Adrenal gland (tissue), 12 donors: ENCODE data around the gene KRT78. TPM values are rescaled to one million over a fixed set of nuclear protein-coding genes. Genes with fewer than 3 reads are reported as not detected.

Experiments used
- DNase-seq, 7 donors: peaks; one replicate each; pipeline ENCODE4 v3.0.0-alpha.2; 2019 to 2020
- H3K27ac ChIP-seq, 5 donors: fragments of 200-600 bp; sonication (generic) in 4 of 5; 1 replicate in 3 of 5; 2 replicates in 2 of 5; pipeline versions ENCODE4 v1.5.1 to v1.8.0; 2016 to 2020; ENCODE audit warnings: mild to moderate bottlenecking in 1 of 5
- H3K27me3 ChIP-seq: fragments of 200-600 bp; 2 replicates; pipeline ENCODE4 v1.8.0; 2021
- H3K36me3 ChIP-seq, 2 donors: fragments of 200-600 bp; replicated peaks in 1 of 2; 1 replicate in 1 of 2; 2 replicates in 1 of 2; pipeline versions ENCODE4 v1.5.1 to v1.8.0; 2018 to 2022
- H3K4me1 ChIP-seq, 2 donors: fragments of 200-600 bp; replicated peaks in 1 of 2; 1 replicate in 1 of 2; 2 replicates in 1 of 2; pipeline versions ENCODE4 v1.5.1 to v1.8.0; 2018 to 2021
- H3K4me3 ChIP-seq, 4 donors: fragments of 200-600 bp; sonication (generic) in 3 of 4; one replicate each; pipeline ENCODE4 v1.5.1; 2016 to 2018
- H3K9me3 ChIP-seq, 3 donors: fragments of 200-600 bp; sonication (generic) in 1 of 3; replicated peaks in 1 of 3; 1 replicate in 2 of 3; 2 replicates in 1 of 3; pipeline versions ENCODE4 v1.5.1 to v1.8.0; 2016 to 2021
- POLR2A ChIP-seq, 2 donors: fragments of 450-650 bp; IDR thresholded peaks; one replicate each; pipeline ENCODE4 v1.6.1; 2017; ENCODE audit warnings: antibody characterized with exemption in 2 of 2, mild to moderate bottlenecking in 2 of 2, moderate library complexity in 1 of 2
- WGBS, 4 donors: extraction: QIAGEN DNeasy Blood & Tissue Kit in 2 of 4; methylation state at CpG; one replicate each; pipeline versions ENCODE4 v1.1.5 to v1.1.7; 2013 to 2017; 5-methylcytosine and 5-hydroxymethylcytosine counted together
- intact Hi-C, 2 donors: fragments of 100-400 bp; cut with DNase I; formaldehyde crosslinking; loops; one replicate each; pipeline versions ENCODE4 v1.14.1 to v1.15.0; 2022 to 2023
- polyA plus RNA-seq, 3 donors: library from polyadenylated mRNA; stranded (reverse); fragments of 200-250 nt in 2 of 3; fragments of 350-450 nt in 1 of 3; fragmentation: Illumina TruSeq in 1 of 3; extraction: RNeasy Lipid Tissue Mini Kit (QIAGEN cat#74804) in 1 of 3; gene quantifications; one replicate each; pipeline ENCODE4 v1.2.3, GENCODE V29; 2013 to 2014
- total RNA-seq, 9 donors: library from RNA; depleted of rRNA in 4 of 9; stranded (reverse); fragments of >200 nt in 4 of 9; fragments of 120-200 nt in 1 of 9; fragmentation: NEBNext Ultra II Directional in 1 of 9; extraction: Animal tissue kit (Norgen Biotek cat#: 25700) in 1 of 9; gene quantifications; one replicate each; pipeline versions ENCODE4 v1.1.0 to v1.2.4, GENCODE V29; 2013 to 2023
- TF ChIP-seq, protein P1 (sequence below), 6 experiments: fragments of 450-650 bp in 4 of 6; fragments of 200-600 bp in 2 of 6; sonication (generic) in 1 of 6; IDR thresholded peaks; 1 replicate in 5 of 6; 2 replicates in 1 of 6; pipeline versions ENCODE4 v1.5.1 to v1.8.0; 2016 to 2021; ENCODE audit warnings: antibody characterized with exemption in 6 of 6, mild to moderate bottlenecking in 2 of 6, moderate library complexity in 1 of 6
- donor health status: healthy with polysubstance abuse.
- donor health status: Bipolar disorder and iron deficiency.
- donor health status: DM: yes; HTN: yes; CAD: no.
- donor health status: DM: no; HTN: no; CAD: no.
- donor health status: DM: no; HTN: no; CAD: no.
- donor health status: DM: yes; HTN: yes; CAD: no.

Gene KRT78
- total and polyA plus RNA-seq, 12 donors, result 0.34 TPM; not detected in 11

DNA sequence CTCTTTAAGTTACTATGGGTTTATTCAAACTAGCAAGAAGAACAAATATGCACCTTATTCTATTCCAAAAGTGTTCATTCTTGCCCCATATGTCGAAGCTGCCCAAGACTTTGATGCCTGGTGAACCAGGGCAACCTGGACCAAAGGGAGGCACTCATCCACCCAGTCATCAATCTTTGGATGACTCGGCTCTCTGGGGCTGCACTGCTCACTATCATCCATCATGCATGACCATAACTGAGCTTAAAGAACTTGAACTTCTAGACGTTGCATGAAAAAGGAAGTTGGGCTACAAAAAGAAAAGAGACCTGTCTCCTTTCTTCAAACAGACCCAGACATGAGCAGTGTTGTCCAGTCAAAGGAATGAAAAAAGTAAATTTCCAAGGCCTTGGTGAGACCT, 36.0 kb downstream of the KRT78 start:
- Histone ChIP-seq H3K9me3 (no peaks in the 10 kb centered on the region), H3K27ac (no peak overlapping the region), H3K4me1 (no peaks in the 10 kb centered on the region), H3K36me3 (no peaks in the 10 kb centered on the region), H3K4me3 (no peak overlapping the region), H3K27me3 (no peaks in the 10 kb centered on the region)
- no peak for DNase-seq
- intact Hi-C loops, result no loop called here
- TF ChIP-seq, protein P1, sequence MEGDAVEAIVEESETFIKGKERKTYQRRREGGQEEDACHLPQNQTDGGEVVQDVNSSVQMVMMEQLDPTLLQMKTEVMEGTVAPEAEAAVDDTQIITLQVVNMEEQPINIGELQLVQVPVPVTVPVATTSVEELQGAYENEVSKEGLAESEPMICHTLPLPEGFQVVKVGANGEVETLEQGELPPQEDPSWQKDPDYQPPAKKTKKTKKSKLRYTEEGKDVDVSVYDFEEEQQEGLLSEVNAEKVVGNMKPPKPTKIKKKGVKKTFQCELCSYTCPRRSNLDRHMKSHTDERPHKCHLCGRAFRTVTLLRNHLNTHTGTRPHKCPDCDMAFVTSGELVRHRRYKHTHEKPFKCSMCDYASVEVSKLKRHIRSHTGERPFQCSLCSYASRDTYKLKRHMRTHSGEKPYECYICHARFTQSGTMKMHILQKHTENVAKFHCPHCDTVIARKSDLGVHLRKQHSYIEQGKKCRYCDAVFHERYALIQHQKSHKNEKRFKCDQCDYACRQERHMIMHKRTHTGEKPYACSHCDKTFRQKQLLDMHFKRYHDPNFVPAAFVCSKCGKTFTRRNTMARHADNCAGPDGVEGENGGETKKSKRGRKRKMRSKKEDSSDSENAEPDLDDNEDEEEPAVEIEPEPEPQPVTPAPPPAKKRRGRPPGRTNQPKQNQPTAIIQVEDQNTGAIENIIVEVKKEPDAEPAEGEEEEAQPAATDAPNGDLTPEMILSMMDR (IDR thresholded peaks at IDR 0.05), result no peak
- no peak for TF ChIP-seq POLR2A (IDR thresholded peaks at IDR 0.05)
- WGBS, 4 donors, result 36 to 49% (median 49%) methylated on average over 3 of the region's 3 CpGs

DNA sequence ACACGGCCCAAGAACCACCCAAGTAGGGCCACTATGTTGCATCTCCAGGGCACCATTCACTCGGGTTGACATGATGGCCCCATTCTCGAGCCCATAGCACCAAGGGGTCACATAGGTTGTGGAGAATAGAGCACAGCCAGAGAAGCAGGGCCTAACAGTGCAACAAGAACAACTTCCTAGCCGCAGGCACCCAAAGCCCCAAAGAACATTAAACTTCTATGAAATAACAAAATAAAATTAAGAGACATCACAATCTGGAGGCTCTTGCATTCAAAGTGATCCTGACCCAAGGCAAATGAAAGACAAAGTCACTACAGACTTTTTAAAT, 36.8 kb downstream of the KRT78 start:
- no peaks in the 10 kb centered on the region for H3K9me3 ChIP-seq
- no peak overlapping the region for H3K4me3 ChIP-seq
- H3K27me3 ChIP-seq, result no peaks in the 10 kb centered on the region
- DNase-seq, result no peak
- WGBS, 4 donors, result 52 to 67% (median 62%) methylated on average over 3 to 4 of the region's 4 CpGs
- no peaks in the 10 kb centered on the region for H3K4me1 ChIP-seq
- no peaks in the 10 kb centered on the region for H3K36me3 ChIP-seq
- H3K27ac ChIP-seq, result no peak overlapping the region
- intact Hi-C loops, result no loop called here
- TF ChIP-seq POLR2A (IDR thresholded peaks at IDR 0.05), result no peak
- TF ChIP-seq, protein P1 (IDR thresholded peaks at IDR 0.05), result no peak

DNA sequence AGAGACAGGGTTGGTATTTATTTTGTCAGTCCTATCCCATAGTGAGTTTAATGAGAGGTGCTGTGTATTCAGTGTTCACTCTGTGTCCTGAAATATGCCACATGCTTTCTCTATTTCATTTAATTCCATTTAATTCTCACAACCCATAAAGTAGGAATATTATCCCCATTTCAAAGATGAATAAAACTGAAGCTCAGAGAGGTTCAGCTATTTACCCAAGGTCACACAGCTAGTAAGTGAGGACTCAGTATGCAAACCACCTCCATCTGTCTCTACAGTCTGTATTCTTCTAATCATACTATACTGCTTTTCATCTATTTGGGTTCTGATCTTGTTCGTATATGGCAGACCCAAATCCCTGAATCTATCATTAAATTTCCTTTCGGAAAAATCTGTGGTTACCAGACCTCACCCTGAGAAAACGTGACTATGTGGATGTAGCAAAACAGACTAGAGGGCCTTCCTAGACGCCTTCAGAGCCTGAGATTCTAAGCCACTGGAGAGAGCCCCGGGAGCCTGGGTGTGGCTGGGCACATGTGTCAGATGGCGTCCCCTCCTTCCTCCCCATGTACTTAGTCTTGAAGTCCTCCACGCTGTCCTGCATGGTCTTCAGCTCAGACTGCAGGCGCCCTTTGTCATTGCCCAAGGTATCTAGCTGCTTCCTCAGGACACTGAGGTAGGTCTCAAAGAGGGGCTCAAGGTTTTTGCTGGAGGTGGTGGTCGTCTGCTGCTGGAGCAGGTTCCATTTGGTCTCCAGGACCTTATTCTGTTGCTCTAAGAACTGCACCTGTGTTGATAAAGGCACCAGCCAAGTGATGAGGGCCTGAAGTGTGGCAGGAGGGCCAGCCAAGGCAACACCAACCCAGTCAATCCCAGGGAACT, 37.4 kb downstream of the KRT78 start:
- Histone ChIP-seq H3K27ac (no peak overlapping the region), H3K4me1 (no peaks in the 10 kb centered on the region), H3K36me3 (no peaks in the 10 kb centered on the region), H3K27me3 (no peaks in the 10 kb centered on the region), H3K9me3 (no peaks in the 10 kb centered on the region), H3K4me3 (no peak overlapping the region)
- intact Hi-C loops, result no loop called here
- no peak for DNase-seq
- TF ChIP-seq POLR2A (IDR thresholded peaks at IDR 0.05), result no peak
- TF ChIP-seq, protein P1 (IDR thresholded peaks at IDR 0.05), result no peak
- 79 to 84% (median 79%) methylated on average over 9 of the region's 9 CpGs for WGBS, 4 donors

DNA sequence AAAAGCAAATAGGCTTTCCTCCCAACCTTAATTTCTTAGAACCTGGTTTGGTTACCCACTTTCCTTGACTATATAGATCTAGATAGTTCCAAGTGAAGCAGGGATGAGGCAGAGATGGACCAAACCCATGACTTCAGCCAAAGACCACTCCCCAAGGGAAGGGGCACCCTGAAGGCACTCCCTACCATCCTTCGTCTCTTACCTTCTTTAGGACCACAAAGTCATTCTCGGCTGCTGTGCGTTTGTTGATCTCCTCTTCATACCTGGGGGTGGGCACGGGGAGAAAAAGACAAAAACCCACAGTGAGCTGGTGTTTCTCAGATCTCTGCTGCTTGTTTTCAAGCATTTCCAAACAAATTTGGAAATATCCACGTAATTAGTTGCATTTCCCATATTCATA, 38.2 kb downstream of the KRT78 start:
- TF ChIP-seq, protein P1 (IDR thresholded peaks at IDR 0.05), result no peak
- TF ChIP-seq POLR2A (IDR thresholded peaks at IDR 0.05), result no peak
- WGBS, 4 donors, result 57 to 67% (median 62%) methylated on average over 5 of the region's 5 CpGs
- H3K4me3 ChIP-seq, result no peak overlapping the region
- H3K36me3 ChIP-seq, result no peaks in the 10 kb centered on the region
- no peaks in the 10 kb centered on the region for H3K4me1 ChIP-seq
- H3K27me3 ChIP-seq, result no peaks in the 10 kb centered on the region
- no peak for DNase-seq
- intact Hi-C loops, result no loop called here
- no peak overlapping the region for H3K27ac ChIP-seq
- no peaks in the 10 kb centered on the region for H3K9me3 ChIP-seq
